ENCODE results near the gene APOF. TPM values are rescaled to one million over a fixed set of nuclear protein-coding genes. Genes with fewer than 3 reads are reported as not detected.
"Not testable (repeated sequence)": the region's sequence is repeated elsewhere in the genome, so short reads cannot be mapped to it uniquely, and the experiment has no call there.

APOF gene
- total RNA-seq, 1 experiment from 2014 or later = 0.18 TPM

DNA sequence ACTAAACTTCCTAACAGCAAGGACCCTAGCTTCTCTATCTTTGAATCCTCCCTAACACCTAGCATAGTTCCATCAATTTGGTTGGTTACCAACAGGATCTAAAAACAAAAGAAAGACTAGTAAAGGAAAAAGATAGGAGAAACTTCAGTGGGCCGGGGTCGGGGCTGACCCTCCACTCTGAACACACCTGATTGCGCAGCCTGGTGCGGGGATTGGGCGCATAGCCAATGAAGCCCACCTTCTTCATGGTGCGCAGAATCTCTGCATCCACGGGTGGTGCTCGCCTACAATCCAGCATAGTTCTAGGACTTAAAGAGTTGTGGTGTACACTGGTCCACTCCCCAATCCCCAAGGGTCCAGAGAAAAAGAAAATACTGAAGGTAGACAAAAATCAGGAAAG, 36.5 kb downstream of the APOF start:
- ChIA-PET CTCF (no interaction called here), POLR2A (no interaction called here)
- Mint-ChIP-seq H3K4me1 (ENCODE audit: low read depth, unreplicated experiment) (no peaks in the 10 kb centered on the region), H3K36me3 (ENCODE audit: insufficient read depth, unreplicated experiment) (no peaks in the 10 kb centered on the region), H3K27ac (ENCODE audit: unreplicated experiment) (no peak overlapping the region), H3K9me3 (ENCODE audit: unreplicated experiment) (no peaks in the 10 kb centered on the region), H3K27me3 (ENCODE audit: insufficient read depth, unreplicated experiment) (no peaks in the 10 kb centered on the region), H3K4me3 (ENCODE audit: unreplicated experiment) (no peak overlapping the region)
- Histone ChIP-seq H3K36me3 (ENCODE audit: control insufficient read depth, insufficient read depth, low read length) (no peaks in the 10 kb centered on the region), H3K4me1 (peaks cover 8% of the 10 kb centered on the region; the same call in 1 of the 2 replicates), H3K9me3 (no peaks in the 10 kb centered on the region), H3K27me3 (replicated peaks; ENCODE audit: control insufficient read depth, insufficient read depth, low read length) (no peaks in the 10 kb centered on the region), H3K4me3 (ENCODE audit: low read depth, low read length) (no peak overlapping the region)
- no peak for TF ChIP-seq CTCF (IDR thresholded peaks at IDR 0.05; ENCODE audit: insufficient read depth in 1 of 2, low read depth in 1 of 2, low read length in 1 of 2, severe bottlenecking in 1 of 2, unreplicated experiment in 1 of 2)
- BruUV-seq (replicated peaks) = no TSS peak
- DNase-seq = no peak
- intact Hi-C loops (cut with micrococcal nuclease; ENCODE audit: unreplicated experiment) = no loop called here

- no peak overlapping the region for H3K4me3 Mint-ChIP-seq (ENCODE audit: unreplicated experiment)
- H3K27me3 Mint-ChIP-seq (ENCODE audit: insufficient read depth, unreplicated experiment) = no peaks in the 10 kb centered on the region
- CTCF ChIA-PET = no interaction called here
- no peaks in the 10 kb centered on the region for H3K36me3 Mint-ChIP-seq (ENCODE audit: insufficient read depth, unreplicated experiment)
- H3K4me1 Mint-ChIP-seq (ENCODE audit: low read depth, unreplicated experiment) = no peaks in the 10 kb centered on the region
- no peak overlapping the region for H3K27ac Mint-ChIP-seq (ENCODE audit: unreplicated experiment)
- intact Hi-C loops (cut with micrococcal nuclease; ENCODE audit: unreplicated experiment) = no loop called here
- H3K4me1 ChIP-seq = peaks cover 8% of the 10 kb centered on the region; the same call in 1 of the 2 replicates
- no peak for TF ChIP-seq CTCF (IDR thresholded peaks at IDR 0.05; ENCODE audit: insufficient read depth in 1 of 2, low read depth in 1 of 2, low read length in 1 of 2, severe bottlenecking in 1 of 2, unreplicated experiment in 1 of 2)
- BruUV-seq (replicated peaks) = no TSS peak
- H3K36me3 ChIP-seq (ENCODE audit: control insufficient read depth, insufficient read depth, low read length) = no peaks in the 10 kb centered on the region
- no peak overlapping the region for H3K4me3 ChIP-seq (ENCODE audit: low read depth, low read length)
- no peaks in the 10 kb centered on the region for H3K27me3 ChIP-seq (replicated peaks; ENCODE audit: control insufficient read depth, insufficient read depth, low read length)
- no peak for DNase-seq
- H3K9me3 Mint-ChIP-seq (ENCODE audit: unreplicated experiment) = no peaks in the 10 kb centered on the region
- no peaks in the 10 kb centered on the region for H3K9me3 ChIP-seq
- POLR2A ChIA-PET = interaction anchor here (0.5 kb wide), 1 partner anchor 12 kb away, joined by 11 read pairs; no protein-coding TSS in a partner anchor
Observed at GRCh38 chr12:56324206-56324605, 38.5 kb downstream of the APOF start.

DNA sequence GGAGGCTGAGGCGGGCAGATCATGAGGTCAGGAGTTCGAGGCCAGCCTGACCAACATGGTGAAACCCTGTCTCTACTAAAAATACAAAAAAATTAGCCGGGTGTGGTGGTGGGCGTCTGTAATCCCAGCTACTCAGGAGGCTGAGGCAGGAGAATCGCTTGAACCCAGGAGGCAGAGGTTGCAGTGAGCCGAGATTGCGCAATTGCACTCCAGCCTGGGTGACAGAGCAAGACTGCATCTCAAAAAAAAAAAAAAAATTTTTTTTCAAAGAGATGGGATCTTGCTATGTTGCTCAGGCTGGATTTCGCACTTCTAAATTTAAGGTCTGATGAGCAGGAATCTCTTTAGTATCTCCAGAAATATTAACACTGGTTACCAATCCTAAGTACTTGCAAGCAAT, 41.0 kb downstream of the APOF start:
- H3K9me3 Mint-ChIP-seq (ENCODE audit: unreplicated experiment); H3K4me3 Mint-ChIP-seq (ENCODE audit: unreplicated experiment); H3K9me3 ChIP-seq; POLR2A ChIA-PET; H3K27me3 ChIP-seq (replicated peaks; ENCODE audit: control insufficient read depth, insufficient read depth, low read length); H3K4me3 ChIP-seq (ENCODE audit: low read depth, low read length); H3K27ac Mint-ChIP-seq (ENCODE audit: unreplicated experiment); H3K27me3 Mint-ChIP-seq (ENCODE audit: insufficient read depth, unreplicated experiment); CTCF ChIA-PET; BruUV-seq (replicated peaks); H3K36me3 ChIP-seq (ENCODE audit: control insufficient read depth, insufficient read depth, low read length); DNase-seq; H3K4me1 ChIP-seq; intact Hi-C loops (cut with micrococcal nuclease; ENCODE audit: unreplicated experiment); H3K36me3 Mint-ChIP-seq (ENCODE audit: insufficient read depth, unreplicated experiment); H3K4me1 Mint-ChIP-seq (ENCODE audit: low read depth, unreplicated experiment): not testable (repeated sequence)

GRCh38 chr12:56321027-56321426, 41.6 kb downstream of the APOF start:
- Mint-ChIP-seq H3K4me1 (ENCODE audit: low read depth, unreplicated experiment) (no peaks in the 10 kb centered on the region), H3K4me3 (ENCODE audit: unreplicated experiment) (no peak overlapping the region), H3K27me3 (ENCODE audit: insufficient read depth, unreplicated experiment) (no peaks in the 10 kb centered on the region), H3K9me3 (ENCODE audit: unreplicated experiment) (no peaks in the 10 kb centered on the region), H3K27ac (ENCODE audit: unreplicated experiment) (no peak overlapping the region), H3K36me3 (ENCODE audit: insufficient read depth, unreplicated experiment) (peaks cover 2% of the 10 kb centered on the region)
- intact Hi-C loops (cut with micrococcal nuclease; ENCODE audit: unreplicated experiment) = no loop called here
- POLR2A ChIA-PET = no interaction called here
- H3K4me3 ChIP-seq (ENCODE audit: low read depth, low read length) = no peak overlapping the region
- no peak for DNase-seq
- TF ChIP-seq CTCF (IDR thresholded peaks at IDR 0.05; ENCODE audit: insufficient read depth in 1 of 2, low read depth in 1 of 2, low read length in 1 of 2, severe bottlenecking in 1 of 2, unreplicated experiment in 1 of 2) = no peak
- no peaks in the 10 kb centered on the region for H3K4me1 ChIP-seq
- CTCF ChIA-PET = no interaction called here
- H3K27me3 ChIP-seq (replicated peaks; ENCODE audit: control insufficient read depth, insufficient read depth, low read length) = no peaks in the 10 kb centered on the region
- no peaks in the 10 kb centered on the region for H3K9me3 ChIP-seq
- H3K36me3 ChIP-seq (ENCODE audit: control insufficient read depth, insufficient read depth, low read length) = no peaks in the 10 kb centered on the region
- no TSS peak for BruUV-seq (replicated peaks)
